OCI-LY7 (cell line): ENCODE data around the gene CD74. TPM values are rescaled to one million over a fixed set of nuclear protein-coding genes. Genes with fewer than 3 reads are reported as not detected.

Experiments
- BruUV-seq: library from RNA; stranded (reverse); fragments of 400-500 nt; replicated peaks from 2 replicates; lab custom pipeline; 2021; lab: Mats Ljungman, UMichigan
- CTCF ChIA-PET: fragments of 300-600 bp; sonication (Branson Sonifier 250); formaldehyde crosslinking; loops from one replicate; lab custom pipeline; 2022; ENCODE audit warnings: antibody characterized with exemption; ENCODE audit not compliant: unreplicated experiment; lab: Charles Lee
- POLR2A ChIA-PET: fragments of 300-600 bp; sonication (Branson Sonifier 250); formaldehyde crosslinking; loops from one replicate; lab custom pipeline; 2022; ENCODE audit warnings: antibody characterized with exemption; lab: Charles Lee
- DNase-seq: peaks from one replicate; pipeline ENCODE4 v3.0.0-alpha.2; 2015; ENCODE audit warnings: low spot score
- H2AFZ ChIP-seq: fragments of 200-600 bp; sonication (generic), shearing (Covaris generic); 2 replicates; pipeline ENCODE4 v1.6.1; 2014; ENCODE audit warnings: mild to moderate bottlenecking, antibody characterized with exemption, low read length, moderate library complexity
- H3K27ac ChIP-seq: fragments of 200-600 bp; sonication (generic); 2 replicates; pipeline ENCODE4 v1.5.1; 2014; ENCODE audit warnings: mixed run types, low read depth, mild to moderate bottlenecking, moderate library complexity, low read length, inconsistent platforms; ENCODE audit not compliant: poor library complexity, severe bottlenecking
- H3K36me3 ChIP-seq: fragments of 200-600 bp; sonication (generic); 2 replicates; pipeline ENCODE4 v1.6.1; 2014; ENCODE audit warnings: mild to moderate bottlenecking, antibody characterized with exemption, low read length, moderate library complexity, mixed read lengths; ENCODE audit not compliant: insufficient read depth
- H3K4me1 ChIP-seq: fragments of 200-600 bp; sonication (generic); 2 replicates; pipeline ENCODE4 v1.5.1; 2014; ENCODE audit warnings: mild to moderate bottlenecking, low read length; ENCODE audit not compliant: insufficient read depth, poor library complexity, severe bottlenecking
- H3K4me2 ChIP-seq: fragments of 200-600 bp; sonication (generic); 2 replicates; pipeline ENCODE4 v1.6.1; 2014; ENCODE audit warnings: mild to moderate bottlenecking, low read length
- H3K4me3 ChIP-seq: fragments of 200-600 bp; sonication (generic); 2 replicates; pipeline ENCODE4 v1.5.1; 2014; ENCODE audit warnings: mild to moderate bottlenecking, low read depth, low read length; ENCODE audit not compliant: poor library complexity, severe bottlenecking
- H3K79me2 ChIP-seq: fragments of 200-600 bp; sonication (generic); 2 replicates; pipeline ENCODE4 v1.6.1; 2016; ENCODE audit warnings: low read depth, mild to moderate bottlenecking, low read length, moderate library complexity, mixed read lengths; ENCODE audit not compliant: insufficient read depth
- H3K9me2 ChIP-seq: fragments of 200-600 bp; sonication (generic); 2 replicates; pipeline ENCODE4 v1.6.1; 2016; ENCODE audit warnings: mild to moderate bottlenecking, low read length, mixed read lengths; ENCODE audit not compliant: insufficient read depth
- H3K9me3 ChIP-seq: fragments of 200-600 bp; sonication (generic); 2 replicates; pipeline ENCODE4 v1.6.1; 2014; ENCODE audit warnings: mild to moderate bottlenecking, mixed run types, low read length, mixed read lengths
- H4K20me1 ChIP-seq: fragments of 200-600 bp; sonication (generic); 2 replicates; pipeline ENCODE4 v1.6.1; 2014; ENCODE audit warnings: mild to moderate bottlenecking, antibody characterized with exemption, low read length, moderate library complexity, mixed read lengths; ENCODE audit not compliant: insufficient read depth
- CTCF ChIP-seq: fragments of 200-600 bp; sonication (generic); conservative IDR thresholded peaks from 2 replicates; pipeline ENCODE4 v1.5.1; 2014; ENCODE audit warnings: mild to moderate bottlenecking, antibody characterized with exemption, low read length, moderate library complexity, mixed read lengths
- EZH2phosphoT487 ChIP-seq: fragments of 200-600 bp; sonication (generic); IDR thresholded peaks from 2 replicates; pipeline ENCODE4 v1.6.1; 2018; ENCODE audit warnings: low read depth, borderline replicate concordance, mild to moderate bottlenecking, mixed run types, antibody characterized with exemption, low read length, moderate library complexity, mixed read lengths
- intact Hi-C: fragments of 100-400 bp; cut with micrococcal nuclease; formaldehyde crosslinking; loops from one replicate; pipeline ENCODE4 v1.10.0; 2022; ENCODE audit not compliant: unreplicated experiment
- total RNA-seq, 2 experiments: library from RNA; depleted of rRNA in 1 of 2; stranded (reverse); fragments of >200 nt in 1 of 2; shearing (Covaris generic) in 1 of 2; gene quantifications; 2 replicates each; pipeline ENCODE4 v1.2.3, GENCODE V29; 2014 to 2022

The CD74 gene
- total RNA-seq, 2 experiments from 2014 or later = 1,759 to 3,686 TPM

GRCh38 chr5:150422758-150423157 is 10.0 kb upstream of the CD74 start:
- no peak overlapping the region for H3K4me3 ChIP-seq
- peaks cover 21% of the 10 kb centered on the region for H3K4me1 ChIP-seq
- no peak overlapping the region for H3K27ac ChIP-seq
- no peaks in the 10 kb centered on the region for H4K20me1 ChIP-seq
- ChIA-PET CTCF (interaction anchor here (0.6 kb wide), 1 partner anchor 24 kb away, joined by 3 read pairs; no protein-coding TSS in a partner anchor), POLR2A (interaction anchor here (4.9 kb wide), 1 partner anchor 11 kb away, joined by 38 read pairs; the partner anchor contains the start of gene CD74)
- H3K9me2 ChIP-seq = no peaks in the 10 kb centered on the region
- no peaks in the 10 kb centered on the region for H3K9me3 ChIP-seq
- H3K4me2 ChIP-seq = no peak overlapping the region
- TF ChIP-seq EZH2phosphoT487 (no peak), CTCF (no peak)
- H3K36me3 ChIP-seq = no peaks in the 10 kb centered on the region
- H3K79me2 ChIP-seq = no peaks in the 10 kb centered on the region
- no peak overlapping the region for H2AFZ ChIP-seq
- intact Hi-C loops = no loop called here
- DNase-seq = no peak
- no TSS peak for BruUV-seq

GRCh38 chr5:150422075-150422474 is 9.4 kb upstream of the CD74 start:
- TF ChIP-seq CTCF = no peak
- no peak for TF ChIP-seq EZH2phosphoT487
- intact Hi-C loops = no loop called here
- no peaks in the 10 kb centered on the region for H4K20me1 ChIP-seq
- H3K4me1 ChIP-seq = peaks cover 21% of the 10 kb centered on the region
- BruUV-seq = no TSS peak
- H3K36me3 ChIP-seq = no peaks in the 10 kb centered on the region
- H3K9me2 ChIP-seq = no peaks in the 10 kb centered on the region
- H3K4me2 ChIP-seq = no peak overlapping the region
- POLR2A ChIA-PET = interaction anchor here (4.9 kb wide), 1 partner anchor 11 kb away, joined by 38 read pairs; the partner anchor contains the start of gene CD74
- no peaks in the 10 kb centered on the region for H3K9me3 ChIP-seq
- H3K79me2 ChIP-seq = no peaks in the 10 kb centered on the region
- H3K27ac ChIP-seq = no peak overlapping the region
- H2AFZ ChIP-seq = no peak overlapping the region
- DNase-seq = no peak
- CTCF ChIA-PET = no interaction called here
- no peak overlapping the region for H3K4me3 ChIP-seq

GRCh38 chr5:150419630-150420270 is 7.0 kb upstream of the CD74 start:
- Histone ChIP-seq H3K27ac (peak overlapping the region; percentile 18), H3K4me1 (peaks cover 40% of the 10 kb centered on the region), H3K9me3 (no peaks in the 10 kb centered on the region), H2AFZ (peak overlapping the region; percentile 74; the same call in 1 of the 2 replicates), H4K20me1 (no peaks in the 10 kb centered on the region), H3K4me3 (no peak overlapping the region), H3K79me2 (no peaks in the 10 kb centered on the region), H3K36me3 (no peaks in the 10 kb centered on the region), H3K4me2 (peak overlapping the region; percentile 55), H3K9me2 (no peaks in the 10 kb centered on the region)
- DNase-seq = peak; percentile 61
- TF ChIP-seq CTCF = no peak
- no peak for TF ChIP-seq EZH2phosphoT487
- ChIA-PET POLR2A (interaction anchor here (0.6 to 4.9 kb wide), 6 partner anchors 8 to 70 kb away, joined by 3 to 38 read pairs (median 5); partner anchors contain the start of gene CD74), CTCF (no interaction called here)
- BruUV-seq = no TSS peak
- intact Hi-C loops = no loop called here
